Panc1 (cell line): ENCODE measurements around the gene HTR1D. TPM values are rescaled to one million over a fixed set of nuclear protein-coding genes. Genes with fewer than 3 reads are reported as not detected.
"Not testable (repeated sequence)": the region's sequence is repeated elsewhere in the genome, so short reads cannot be mapped to it uniquely, and the experiment has no call there.

Source experiments
- ATAC-seq: fragments of 200-7000 bp; cut with Tn5 transposase; 2 replicates; pipeline ENCODE4 v1.9.1; 2020; ENCODE audit warnings: mild to moderate bottlenecking, moderate library complexity
- BruUV-seq: library from RNA; stranded (reverse); fragments of 400-500 nt; replicated peaks from 2 replicates; lab custom pipeline; 2021; lab: Mats Ljungman, UMichigan
- CTCF ChIA-PET: fragments of 300-600 bp; sonication (Branson Sonifier 250); formaldehyde crosslinking; loops from one replicate; lab custom pipeline; 2022; ENCODE audit warnings: antibody characterized with exemption; lab: Charles Lee
- POLR2A ChIA-PET: fragments of 300-600 bp; sonication (Branson Sonifier 250); formaldehyde crosslinking; loops from one replicate; lab custom pipeline; 2022; ENCODE audit warnings: antibody characterized with exemption; lab: Charles Lee
- DNase-seq: peaks from one replicate; pipeline ENCODE4 v3.0.0-alpha.2; 2010; ENCODE audit warnings: low read depth, low spot score
- H3K27ac ChIP-seq: 2 replicates; pipeline ENCODE4 v1.5.1; 2011; ENCODE audit warnings: mild to moderate bottlenecking, low read length, inconsistent platforms
- H3K27me3 ChIP-seq: fragments of 200-500 bp; sonication (Bioruptor generic); 2 replicates; pipeline ENCODE4 v1.6.0; 2014; ENCODE audit warnings: low read length, inconsistent platforms; ENCODE audit not compliant: control insufficient read depth, insufficient read depth
- H3K36me3 ChIP-seq: fragments of 200-500 bp; sonication (Bioruptor generic); 2 replicates; pipeline ENCODE4 v1.5.1; 2014; ENCODE audit warnings: inconsistent platforms, mild to moderate bottlenecking, low read length, moderate library complexity; ENCODE audit not compliant: control insufficient read depth, insufficient read depth
- H3K4me1 ChIP-seq: 2 replicates; pipeline ENCODE4 v1.5.1; 2011; ENCODE audit warnings: inconsistent platforms, mild to moderate bottlenecking, low read length, moderate library complexity; ENCODE audit not compliant: control insufficient read depth, insufficient read depth
- H3K4me3 ChIP-seq, 2 experiments: 2 replicates each; pipeline ENCODE4 v1.5.1; 2011 to 2012; ENCODE audit warnings: low read depth in 2 of 2, low read length in 2 of 2, mild to moderate bottlenecking in 2 of 2, inconsistent platforms in 1 of 2, moderate library complexity in 1 of 2
- H3K9me3 ChIP-seq: fragments of 200-500 bp; sonication (Bioruptor generic); 2 replicates; pipeline ENCODE4 v1.5.1; 2014; ENCODE audit warnings: low read depth, mild to moderate bottlenecking, inconsistent platforms, low read length, moderate library complexity; ENCODE audit not compliant: control insufficient read depth, insufficient read depth
- CTCF ChIP-seq: fragments of 450-650 bp; IDR thresholded peaks from 2 replicates; pipeline ENCODE4 v1.5.1; 2017; ENCODE audit warnings: mild to moderate bottlenecking
- POLR2AphosphoS5 ChIP-seq: IDR thresholded peaks from 2 replicates; pipeline ENCODE4 v1.6.1; 2012; ENCODE audit warnings: mild to moderate bottlenecking, low read depth, low read length, moderate library complexity
- REST ChIP-seq, 2 experiments: IDR thresholded peaks; 2 replicates each; pipeline ENCODE4 v1.6.1; 2011 to 2012; ENCODE audit warnings: low read depth in 2 of 2, control low read depth in 1 of 2, low read length in 1 of 2, mild to moderate bottlenecking in 1 of 2, moderate library complexity in 1 of 2; ENCODE audit not compliant: insufficient read depth in 1 of 2
- SIN3A ChIP-seq: IDR thresholded peaks from 2 replicates; pipeline ENCODE4 v1.6.1; 2012; ENCODE audit warnings: low read depth, mild to moderate bottlenecking, low read length, moderate library complexity, borderline replicate concordance; ENCODE audit not compliant: insufficient read depth
- TCF7L2 ChIP-seq: IDR thresholded peaks from 2 replicates; pipeline ENCODE4 v1.6.1; 2011; ENCODE audit warnings: mild to moderate bottlenecking, low read depth, low read length, inconsistent platforms
- in situ Hi-C: cut with HindIII; loops from 2 replicates; pipeline ENCODE4 v1.10.0; 2016; ENCODE audit warnings: low sequenced_read_pairs, low pct_unique_long_range_greater_than_20kb
- intact Hi-C: fragments of 100-400 bp; cut with micrococcal nuclease; formaldehyde crosslinking; loops from one replicate; pipeline ENCODE4 v1.10.0; 2022; ENCODE audit not compliant: unreplicated experiment
- total RNA-seq: library from RNA; stranded (reverse); gene quantifications from one replicate; pipeline ENCODE4 v1.2.1, GENCODE V29; 2021; ENCODE audit not compliant: unreplicated experiment

HTR1D gene
- total RNA-seq, 1 experiment from 2014 or later: 3.5 TPM

- DNase-seq, in situ Hi-C loops, H3K4me3 ChIP-seq, H3K4me1 ChIP-seq, H3K9me3 ChIP-seq, H3K27me3 ChIP-seq, CTCF ChIA-PET, H3K36me3 ChIP-seq, H3K27ac ChIP-seq, POLR2A ChIA-PET, BruUV-seq, ATAC-seq: not testable (repeated sequence)
- intact Hi-C loops: loop anchor here (10.0 kb wide), 1 partner anchor 51 kb away; no protein-coding TSS in a partner anchor
Observed at GRCh38 chr1:23223490-23223951, 6.2 kb upstream of the HTR1D start.

- CTCF ChIA-PET: no interaction called here
- no peaks in the 10 kb centered on the region for H3K9me3 ChIP-seq
- no peak overlapping the region for H3K27ac ChIP-seq
- POLR2A ChIA-PET: no interaction called here
- no TSS peak for BruUV-seq
- in situ Hi-C loops: no loop called here
- no peak for ATAC-seq
- intact Hi-C loops: loop anchor here (10.0 kb wide), 1 partner anchor 52 kb away; no protein-coding TSS in a partner anchor
- H3K27me3 ChIP-seq: no peaks in the 10 kb centered on the region
- TF ChIP-seq TCF7L2 (no peak), SIN3A (no peak), POLR2AphosphoS5 (no peak), CTCF (no peak), REST (IDR thresholded peaks at IDR 0.05; ENCODE audit: insufficient read depth in 1 of 2, low read depth in 2 of 2, low read length in 1 of 2) (no peak)
- no peak for DNase-seq
- H3K4me3 ChIP-seq: no peak overlapping the region
- H3K4me1 ChIP-seq: peaks cover 7% of the 10 kb centered on the region
- no peaks in the 10 kb centered on the region for H3K36me3 ChIP-seq
Observed at GRCh38 chr1:23222742-23223141, 5.4 kb upstream of the HTR1D start.

GRCh38 chr1:23222331-23222730, 5.0 kb upstream of the HTR1D start:
- H3K27me3 ChIP-seq: no peaks in the 10 kb centered on the region
- no peak overlapping the region for H3K27ac ChIP-seq
- no peak overlapping the region for H3K4me3 ChIP-seq
- CTCF ChIA-PET: no interaction called here
- no peaks in the 10 kb centered on the region for H3K36me3 ChIP-seq
- DNase-seq: no peak
- no peaks in the 10 kb centered on the region for H3K9me3 ChIP-seq
- POLR2A ChIA-PET: no interaction called here
- intact Hi-C loops: loop anchor here (10.0 kb wide), 1 partner anchor 52 kb away; no protein-coding TSS in a partner anchor
- BruUV-seq: no TSS peak
- no peak for ATAC-seq
- in situ Hi-C loops: no loop called here
- H3K4me1 ChIP-seq: peaks cover 9% of the 10 kb centered on the region
- no peak for TF ChIP-seq TCF7L2
- TF ChIP-seq CTCF: no peak
- no peak for TF ChIP-seq REST (IDR thresholded peaks at IDR 0.05; ENCODE audit: insufficient read depth in 1 of 2, low read depth in 2 of 2, low read length in 1 of 2)
- no peak for TF ChIP-seq SIN3A
- no peak for TF ChIP-seq POLR2AphosphoS5
